WTC11 (cell line): ENCODE results near the gene NAA60. TPM values are rescaled to one million over a fixed set of nuclear protein-coding genes. Genes with fewer than 3 reads are reported as not detected.
A peak's percentile ranks its signal among the peaks of the same experiment; 100 is the strongest.

Experiments
- ATAC-seq: fragments of 200-7000 bp; cut with Tn5 transposase; 2 replicates; pipeline ENCODE4 v1.10.0; 2021; ENCODE audit warnings: mild to moderate bottlenecking, moderate library complexity
- CTCF ChIA-PET: fragments of 300-600 bp; sonication (Branson Sonifier 250); formaldehyde crosslinking; loops from one replicate; lab custom pipeline; 2021; ENCODE audit warnings: antibody characterized with exemption; lab: Charles Lee
- POLR2A ChIA-PET: fragments of 350-600 bp; sonication (Branson Sonifier 250); formaldehyde crosslinking; loops from one replicate; lab custom pipeline; 2021; ENCODE audit warnings: antibody characterized with exemption; lab: Charles Lee
- DNase-seq: peaks from one replicate; pipeline ENCODE4 v3.0.0; 2021; ENCODE audit warnings: low spot score
- H3K27ac Mint-ChIP-seq: 2 replicates; pipeline ENCODE4 v1.8.0; 2021; ENCODE audit warnings: mixed read lengths
- H3K27me3 Mint-ChIP-seq: 2 replicates; pipeline ENCODE4 v1.8.0; 2021; ENCODE audit warnings: low read depth, mild to moderate bottlenecking, moderate library complexity, mixed read lengths
- H3K36me3 Mint-ChIP-seq: 2 replicates; pipeline ENCODE4 v1.8.0; 2021; ENCODE audit warnings: mixed read lengths
- H3K4me1 Mint-ChIP-seq: 2 replicates; pipeline ENCODE4 v1.8.0; 2022; ENCODE audit warnings: mixed read lengths
- H3K4me3 Mint-ChIP-seq: 2 replicates; pipeline ENCODE4 v1.8.0; 2021; ENCODE audit warnings: mild to moderate bottlenecking, moderate library complexity, mixed read lengths
- H3K9me3 Mint-ChIP-seq: 2 replicates; pipeline ENCODE4 v1.8.0; 2021; ENCODE audit warnings: mixed read lengths
- EMX1 ChIP-seq: fragments of 250-450 bp; sonication (Bioruptor Pico); IDR thresholded peaks from 2 replicates; pipeline ENCODE4 v1.8.0; 2021; ENCODE audit warnings: mild to moderate bottlenecking
- ESRRA ChIP-seq: sonication (generic); formaldehyde crosslinking; IDR thresholded peaks from 2 replicates; pipeline ENCODE4 v1.8.1; 2022; ENCODE audit warnings: mild to moderate bottlenecking, missing genetic modification reagents, borderline replicate concordance
- KAT7 ChIP-seq: sonication (generic); formaldehyde crosslinking; IDR thresholded peaks from 2 replicates; pipeline ENCODE4 v1.8.1; 2023; ENCODE audit warnings: missing genetic modification reagents, mild to moderate bottlenecking, borderline replicate concordance
- NFATC4 ChIP-seq: fragments of 250-450 bp; sonication (Bioruptor Pico); IDR thresholded peaks from 2 replicates; pipeline ENCODE4 v1.9.0; 2021; ENCODE audit warnings: mild to moderate bottlenecking
- PRDM15 ChIP-seq: sonication (generic); formaldehyde crosslinking; IDR thresholded peaks from 2 replicates; pipeline ENCODE4 v1.8.0; 2022; ENCODE audit warnings: missing genetic modification reagents
- PRRX2 ChIP-seq: fragments of 250-450 bp; sonication (Bioruptor Pico); IDR thresholded peaks from 2 replicates; pipeline ENCODE4 v1.8.0; 2021; ENCODE audit warnings: mild to moderate bottlenecking
- RELA ChIP-seq: sonication (generic); formaldehyde crosslinking; IDR thresholded peaks from 2 replicates; pipeline ENCODE4 v1.8.1; 2022; ENCODE audit warnings: missing genetic modification reagents, mild to moderate bottlenecking, borderline replicate concordance
- RORB ChIP-seq: fragments of 250-450 bp; sonication (Bioruptor Pico); IDR thresholded peaks from 2 replicates; pipeline ENCODE4 v1.9.0; 2021; ENCODE audit warnings: mild to moderate bottlenecking
- SMAD4 ChIP-seq: sonication (generic); formaldehyde crosslinking; IDR thresholded peaks from 2 replicates; pipeline ENCODE4 v1.8.0; 2022; ENCODE audit warnings: mild to moderate bottlenecking, missing genetic modification reagents
- ZBTB21 ChIP-seq: sonication (generic); formaldehyde crosslinking; IDR thresholded peaks from 2 replicates; pipeline ENCODE4 v1.8.1; 2023; ENCODE audit warnings: mild to moderate bottlenecking, missing genetic modification reagents, borderline replicate concordance
- ZNF138 ChIP-seq: sonication (generic); formaldehyde crosslinking; conservative IDR thresholded peaks from 2 replicates; pipeline ENCODE4 v1.8.1; 2022; ENCODE audit warnings: mild to moderate bottlenecking, moderate library complexity, missing genetic modification reagents
- total RNA-seq: library from RNA; stranded (reverse); gene quantifications from 3 replicates; pipeline ENCODE4 v1.2.3, GENCODE V29; 2021
- TF ChIP-seq, protein P1 (sequence below): sonication (generic); formaldehyde crosslinking; IDR thresholded peaks from 2 replicates; pipeline ENCODE4 v1.8.0; 2023; ENCODE audit warnings: missing genetic modification reagents, mild to moderate bottlenecking, borderline replicate concordance
- TF ChIP-seq, protein P2 (sequence below): fragments of 250-450 bp; sonication (Bioruptor Pico); IDR thresholded peaks from 2 replicates; pipeline ENCODE4 v2.1.2; 2022; ENCODE audit warnings: mild to moderate bottlenecking, moderate library complexity
- TF ChIP-seq, protein P3 (sequence below): sonication (generic); formaldehyde crosslinking; IDR thresholded peaks from 2 replicates; pipeline ENCODE4 v1.8.0; 2023; ENCODE audit warnings: missing genetic modification reagents
- TF ChIP-seq, protein P4 (sequence below): fragments of 250-450 bp; sonication (Bioruptor Pico); IDR thresholded peaks from 2 replicates; pipeline ENCODE4 v1.9.0; 2021; ENCODE audit warnings: mild to moderate bottlenecking

NAA60 gene
- total RNA-seq, 1 experiment from 2014 or later = 50.3 TPM

DNA sequence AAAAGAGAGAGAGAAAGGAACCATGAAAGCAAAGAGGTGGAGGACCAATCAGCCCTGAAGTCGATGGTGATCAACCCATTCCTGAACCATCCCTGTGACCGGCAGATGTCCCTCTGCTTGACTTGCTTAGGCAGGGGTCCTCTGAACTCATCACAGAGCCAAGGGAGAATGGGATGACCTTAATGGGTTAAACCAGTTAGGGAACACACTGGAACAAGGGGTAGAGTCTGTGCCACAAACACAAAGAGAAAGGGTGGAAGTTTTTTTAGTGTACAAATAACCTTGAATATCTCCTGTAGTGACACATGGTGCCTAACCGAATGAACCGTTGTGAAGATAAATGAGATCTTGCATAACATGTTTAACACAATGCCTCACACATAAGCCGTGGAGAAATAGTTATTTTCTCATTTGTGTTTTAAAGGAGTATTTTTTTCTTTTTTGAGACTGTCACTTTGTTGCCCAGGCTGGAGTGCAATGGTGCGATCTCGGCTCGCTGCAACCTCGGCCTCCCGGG is 11.2 kb downstream of the NAA60 start:
- H3K4me1 Mint-ChIP-seq = peaks cover 13% of the 10 kb centered on the region
- DNase-seq (no peak), ATAC-seq (no peak)
- H3K4me3 Mint-ChIP-seq = no peak overlapping the region
- H3K9me3 Mint-ChIP-seq = peaks cover 10% of the 10 kb centered on the region
- ChIA-PET POLR2A (no interaction called here), CTCF (interaction anchor here (0.6 to 1.7 kb wide), 2 partner anchors 11 to 53 kb away, joined by 3 to 4 read pairs; partner anchors contain the start of genes NAA60 and ZNF597)
- 0 out of 2 replicates have a peak overlapping the region, but pooled peaks have one; percentile 8 for H3K27ac Mint-ChIP-seq
- peaks cover 14% of the 10 kb centered on the region for H3K36me3 Mint-ChIP-seq
- no peaks in the 10 kb centered on the region; the same call in 1 of the 2 replicates for H3K27me3 Mint-ChIP-seq
- TF ChIP-seq NFATC4 (CRISPR knock-in tag) = no peak
- no peak for TF ChIP-seq PRRX2 (CRISPR knock-in tag)
- TF ChIP-seq, protein P1, sequence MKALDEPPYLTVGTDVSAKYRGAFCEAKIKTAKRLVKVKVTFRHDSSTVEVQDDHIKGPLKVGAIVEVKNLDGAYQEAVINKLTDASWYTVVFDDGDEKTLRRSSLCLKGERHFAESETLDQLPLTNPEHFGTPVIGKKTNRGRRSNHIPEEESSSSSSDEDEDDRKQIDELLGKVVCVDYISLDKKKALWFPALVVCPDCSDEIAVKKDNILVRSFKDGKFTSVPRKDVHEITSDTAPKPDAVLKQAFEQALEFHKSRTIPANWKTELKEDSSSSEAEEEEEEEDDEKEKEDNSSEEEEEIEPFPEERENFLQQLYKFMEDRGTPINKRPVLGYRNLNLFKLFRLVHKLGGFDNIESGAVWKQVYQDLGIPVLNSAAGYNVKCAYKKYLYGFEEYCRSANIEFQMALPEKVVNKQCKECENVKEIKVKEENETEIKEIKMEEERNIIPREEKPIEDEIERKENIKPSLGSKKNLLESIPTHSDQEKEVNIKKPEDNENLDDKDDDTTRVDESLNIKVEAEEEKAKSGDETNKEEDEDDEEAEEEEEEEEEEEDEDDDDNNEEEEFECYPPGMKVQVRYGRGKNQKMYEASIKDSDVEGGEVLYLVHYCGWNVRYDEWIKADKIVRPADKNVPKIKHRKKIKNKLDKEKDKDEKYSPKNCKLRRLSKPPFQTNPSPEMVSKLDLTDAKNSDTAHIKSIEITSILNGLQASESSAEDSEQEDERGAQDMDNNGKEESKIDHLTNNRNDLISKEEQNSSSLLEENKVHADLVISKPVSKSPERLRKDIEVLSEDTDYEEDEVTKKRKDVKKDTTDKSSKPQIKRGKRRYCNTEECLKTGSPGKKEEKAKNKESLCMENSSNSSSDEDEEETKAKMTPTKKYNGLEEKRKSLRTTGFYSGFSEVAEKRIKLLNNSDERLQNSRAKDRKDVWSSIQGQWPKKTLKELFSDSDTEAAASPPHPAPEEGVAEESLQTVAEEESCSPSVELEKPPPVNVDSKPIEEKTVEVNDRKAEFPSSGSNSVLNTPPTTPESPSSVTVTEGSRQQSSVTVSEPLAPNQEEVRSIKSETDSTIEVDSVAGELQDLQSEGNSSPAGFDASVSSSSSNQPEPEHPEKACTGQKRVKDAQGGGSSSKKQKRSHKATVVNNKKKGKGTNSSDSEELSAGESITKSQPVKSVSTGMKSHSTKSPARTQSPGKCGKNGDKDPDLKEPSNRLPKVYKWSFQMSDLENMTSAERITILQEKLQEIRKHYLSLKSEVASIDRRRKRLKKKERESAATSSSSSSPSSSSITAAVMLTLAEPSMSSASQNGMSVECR (CRISPR knock-in tag) = no peak
- no peak for TF ChIP-seq KAT7 (CRISPR knock-in tag)
- TF ChIP-seq ZNF138 (CRISPR knock-in tag) = no peak

GRCh38 chr16:3457434-3458252 is 14.2 kb downstream of the NAA60 start:
- CTCF ChIA-PET = interaction anchor here (0.6 to 1.0 kb wide), 4 partner anchors 14 to 57 kb away, joined by 3 to 6 read pairs (median 4); partner anchors contain the start of genes CLUAP1, NAA60, ZNF174 and ZNF597
- Mint-ChIP-seq H3K27me3 (no peaks in the 10 kb centered on the region; the same call in 1 of the 2 replicates), H3K4me1 (peaks cover 37% of the 10 kb centered on the region), H3K4me3 (peak overlapping the region; percentile 74), H3K9me3 (no peaks in the 10 kb centered on the region), H3K27ac (peak overlapping the region; percentile 96), H3K36me3 (no peaks in the 10 kb centered on the region)
- POLR2A ChIA-PET = interaction anchor here (0.6 to 0.8 kb wide), 4 partner anchors 14 to 322 kb away, joined by 3 to 4 read pairs (median 4); partner anchors contain the start of genes NAA60, ZNF174 and ZNF597
- peak; percentile 86 for ATAC-seq
- DNase-seq = peak; percentile 91
- TF ChIP-seq RORB (CRISPR knock-in tag) = no peak
- TF ChIP-seq EMX1 (CRISPR knock-in tag) = no peak
- no peak for TF ChIP-seq PRRX2 (CRISPR knock-in tag)
- TF ChIP-seq RELA (CRISPR knock-in tag) = no peak; the same call in 1 of the 2 replicates
- TF ChIP-seq ESRRA (CRISPR knock-in tag) = no peak; the same call in 1 of the 2 replicates
- TF ChIP-seq PRDM15 = no peak; the same call in 1 of the 2 replicates
- no peak for TF ChIP-seq ZBTB21 (CRISPR knock-in tag)
- TF ChIP-seq, protein P2, sequence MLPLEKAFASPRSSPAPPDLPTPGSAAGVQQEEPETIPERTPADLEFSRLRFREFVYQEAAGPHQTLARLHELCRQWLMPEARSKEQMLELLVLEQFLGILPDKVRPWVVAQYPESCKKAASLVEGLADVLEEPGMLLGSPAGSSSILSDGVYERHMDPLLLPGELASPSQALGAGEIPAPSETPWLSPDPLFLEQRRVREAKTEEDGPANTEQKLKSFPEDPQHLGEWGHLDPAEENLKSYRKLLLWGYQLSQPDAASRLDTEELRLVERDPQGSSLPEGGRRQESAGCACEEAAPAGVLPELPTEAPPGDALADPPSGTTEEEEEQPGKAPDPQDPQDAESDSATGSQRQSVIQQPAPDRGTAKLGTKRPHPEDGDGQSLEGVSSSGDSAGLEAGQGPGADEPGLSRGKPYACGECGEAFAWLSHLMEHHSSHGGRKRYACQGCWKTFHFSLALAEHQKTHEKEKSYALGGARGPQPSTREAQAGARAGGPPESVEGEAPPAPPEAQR (CRISPR knock-in tag) = no peak
- TF ChIP-seq SMAD4 (CRISPR knock-in tag) = no peak
- TF ChIP-seq, protein P1 (CRISPR knock-in tag) = 0 out of 2 replicates have a peak, but pooled peaks have one; percentile 76
- TF ChIP-seq, protein P3, sequence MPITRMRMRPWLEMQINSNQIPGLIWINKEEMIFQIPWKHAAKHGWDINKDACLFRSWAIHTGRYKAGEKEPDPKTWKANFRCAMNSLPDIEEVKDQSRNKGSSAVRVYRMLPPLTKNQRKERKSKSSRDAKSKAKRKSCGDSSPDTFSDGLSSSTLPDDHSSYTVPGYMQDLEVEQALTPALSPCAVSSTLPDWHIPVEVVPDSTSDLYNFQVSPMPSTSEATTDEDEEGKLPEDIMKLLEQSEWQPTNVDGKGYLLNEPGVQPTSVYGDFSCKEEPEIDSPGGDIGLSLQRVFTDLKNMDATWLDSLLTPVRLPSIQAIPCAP (CRISPR knock-in tag) = no peak; the same call in 1 of the 2 replicates
- TF ChIP-seq, protein P4, sequence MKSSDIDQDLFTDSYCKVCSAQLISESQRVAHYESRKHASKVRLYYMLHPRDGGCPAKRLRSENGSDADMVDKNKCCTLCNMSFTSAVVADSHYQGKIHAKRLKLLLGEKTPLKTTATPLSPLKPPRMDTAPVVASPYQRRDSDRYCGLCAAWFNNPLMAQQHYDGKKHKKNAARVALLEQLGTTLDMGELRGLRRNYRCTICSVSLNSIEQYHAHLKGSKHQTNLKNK (CRISPR knock-in tag) = no peak
